SKM-1 (cell line): ENCODE measurements around the gene RUVBL2.

Source experiments
- DNase-seq: peaks from one replicate; lab custom pipeline; 2025; ENCODE audit not compliant: unreplicated experiment; lab: John Stamatoyannopoulos, UW

RUVBL2 gene

GRCh38 chr19:48993175-48994034, at the start of gene RUVBL2, which contains the start of gene GYS1:
RUVBL2 (plus strand) TSS chr19:48993887; CDS start chr19:48993912, 25 bp downstream.
GYS1 (minus strand) TSS chr19:48993309; CDS start chr19:48993112, 197 bp downstream.
- DNase-seq, result peak; percentile 94

GRCh38 chr19:48945415-48945814, 48.3 kb upstream of the RUVBL2 start:
- no peak for DNase-seq

GRCh38 chr19:48945817-48946216, 47.9 kb upstream of the RUVBL2 start:
- DNase-seq, result no peak

- DNase-seq, result no peak
These were observed 47.0 kb upstream of the RUVBL2 start for GRCh38 chr19:48946463-48947257.

GRCh38 chr19:48947258-48947542, 46.5 kb upstream of the RUVBL2 start:
- DNase-seq, result no peak

- DNase-seq, result no peak
These were observed 43.5 kb upstream of the RUVBL2 start for GRCh38 chr19:48950159-48950558.

- no peak for DNase-seq
These were observed 42.7 kb upstream of the RUVBL2 start for GRCh38 chr19:48950830-48951519.

- DNase-seq, result no peak
These were observed 40.5 kb upstream of the RUVBL2 start for GRCh38 chr19:48953141-48953540.

GRCh38 chr19:48953990-48954594, 39.6 kb upstream of the RUVBL2 start:
- no peak for DNase-seq

GRCh38 chr19:48954595-48955307, 38.9 kb upstream of the RUVBL2 start, which contains the start of gene BAX:
BAX (plus strand) TSS chr19:48954875; CDS start chr19:48954929, 54 bp downstream.
- peak; percentile 23 for DNase-seq

GRCh38 chr19:48955308-48955958, 38.3 kb upstream of the RUVBL2 start:
- no peak for DNase-seq

- DNase-seq, result no peak
These were observed 35.7 kb upstream of the RUVBL2 start for GRCh38 chr19:48958006-48958405.

GRCh38 chr19:48959341-48960239, 34.1 kb upstream of the RUVBL2 start:
- no peak for DNase-seq

- DNase-seq, result no peak
These were observed 32.5 kb upstream of the RUVBL2 start for GRCh38 chr19:48961051-48961649.

GRCh38 chr19:48961673-48962028, 32.0 kb upstream of the RUVBL2 start:
- no peak for DNase-seq

- peak; percentile 52 for DNase-seq
These were observed 31.4 kb upstream of the RUVBL2 start for GRCh38 chr19:48962029-48962848.

- no peak for DNase-seq
These were observed 30.9 kb upstream of the RUVBL2 start for GRCh38 chr19:48962849-48963165.
